MG63 (cell line): Measurements from ENCODE around the gene C12orf42. TPM values are rescaled to one million over a fixed set of nuclear protein-coding genes. Genes with fewer than 3 reads are reported as not detected.

Experiments used
- DNase-seq: peaks from one replicate; pipeline ENCODE4 v3.0.0-alpha.2; 2020
- H3K27me3 ChIP-seq: fragments of 250-450 bp; sonication (Bioruptor Pico); 2 replicates; pipeline ENCODE4 v1.5.1; 2020; ENCODE audit warnings: mild to moderate bottlenecking, moderate library complexity
- H3K36me3 ChIP-seq: fragments of 250-450 bp; sonication (Bioruptor Pico); 2 replicates; pipeline ENCODE4 v1.5.1; 2020; ENCODE audit warnings: mild to moderate bottlenecking, moderate library complexity
- H3K4me3 ChIP-seq: fragments of 250-450 bp; sonication (Bioruptor Pico); 2 replicates; pipeline ENCODE4 v1.5.1; 2020; ENCODE audit warnings: mild to moderate bottlenecking, moderate library complexity
- H3K9me3 ChIP-seq: fragments of 250-450 bp; sonication (Bioruptor Pico); 2 replicates; pipeline ENCODE4 v1.5.1; 2020; ENCODE audit warnings: mild to moderate bottlenecking, moderate library complexity
- total RNA-seq: library from RNA; depleted of rRNA; stranded (reverse); fragments of >200 nt; shearing (Covaris generic); gene quantifications from 2 replicates; pipeline ENCODE4 v1.2.3, GENCODE V29; 2014; ENCODE audit warnings: low replicate concordance

Gene C12orf42
- total RNA-seq, 1 experiment from 2014 or later: not detected

DNA sequence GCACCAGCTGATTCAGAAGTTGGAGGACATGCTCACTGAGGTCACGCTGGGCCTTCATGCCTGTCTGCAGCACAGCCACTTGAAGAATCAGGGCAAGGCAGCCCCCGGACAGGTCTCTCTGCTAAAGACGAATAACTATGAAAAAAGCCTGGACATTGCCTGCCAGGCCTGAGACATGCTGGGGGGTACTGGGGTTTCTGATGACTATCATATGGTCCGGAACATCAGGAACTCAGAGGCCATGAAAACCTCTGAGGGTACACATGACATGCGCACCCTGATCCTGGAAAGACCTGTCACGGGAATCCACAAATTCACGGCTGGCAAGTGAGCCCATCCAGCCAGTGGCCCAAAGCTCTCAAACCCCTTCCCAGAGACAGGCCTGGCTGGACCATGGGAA is 8.8 kb upstream of the C12orf42 start:
- DNase-seq: no peak

GRCh38 chr12:103503546-103504480 is 8.0 kb upstream of the C12orf42 start:
- no peak overlapping the region for H3K4me3 ChIP-seq
- no peaks in the 10 kb centered on the region for H3K36me3 ChIP-seq
- no peak for DNase-seq
- no peaks in the 10 kb centered on the region for H3K9me3 ChIP-seq
- no peaks in the 10 kb centered on the region for H3K27me3 ChIP-seq

More for the DNA sequence above, 8.8 kb upstream of the C12orf42 start:
- H3K4me3 ChIP-seq: no peak overlapping the region
- H3K27me3 ChIP-seq: no peaks in the 10 kb centered on the region
- H3K9me3 ChIP-seq: no peaks in the 10 kb centered on the region
- no peaks in the 10 kb centered on the region for H3K36me3 ChIP-seq

DNA sequence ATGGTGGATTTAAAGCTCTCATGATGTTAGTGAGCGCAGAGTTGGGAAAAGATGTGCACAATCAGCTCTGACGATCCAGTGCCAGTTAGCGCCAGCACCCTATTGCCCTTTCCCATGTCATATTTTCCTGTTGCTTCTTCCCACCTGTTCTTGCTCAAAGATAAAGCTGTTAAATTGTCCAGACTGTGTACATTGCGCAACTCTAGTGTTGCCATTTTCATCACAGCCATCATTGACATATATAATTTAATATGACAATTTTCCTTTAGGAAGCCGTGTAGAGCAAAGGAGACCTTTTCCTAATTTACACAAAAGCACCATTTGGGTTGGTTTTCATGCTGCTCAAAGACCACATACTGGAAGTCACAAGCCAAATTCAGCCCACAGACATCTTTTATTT is 5.7 kb upstream of the C12orf42 start:
- Histone ChIP-seq H3K4me3 (no peak overlapping the region), H3K27me3 (no peaks in the 10 kb centered on the region), H3K36me3 (no peaks in the 10 kb centered on the region), H3K9me3 (no peaks in the 10 kb centered on the region)
- no peak for DNase-seq

GRCh38 chr12:103499571-103499970 is 3.8 kb upstream of the C12orf42 start:
- no peak overlapping the region for H3K4me3 ChIP-seq
- peaks cover 3% of the 10 kb centered on the region; the same call in 1 of the 2 replicates for H3K27me3 ChIP-seq
- no peak for DNase-seq
- no peaks in the 10 kb centered on the region for H3K9me3 ChIP-seq
- H3K36me3 ChIP-seq: no peaks in the 10 kb centered on the region

DNA sequence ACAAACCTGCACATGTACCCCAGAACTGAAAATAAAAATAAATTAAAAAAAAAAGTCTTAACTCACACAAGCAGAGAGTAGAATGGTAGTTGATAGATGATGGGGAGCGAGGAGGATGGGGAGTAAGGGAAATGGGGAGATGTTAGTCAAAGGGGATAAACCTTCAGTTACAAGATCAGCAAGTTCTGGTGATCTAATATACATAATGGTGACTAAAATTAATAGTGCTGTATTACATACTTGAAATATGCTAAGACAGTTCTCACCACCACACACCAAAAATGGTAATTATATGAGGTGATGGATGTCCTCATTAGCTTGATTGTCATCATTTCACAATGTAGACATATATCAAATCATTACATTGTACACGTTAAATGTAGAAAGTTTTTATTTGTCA is 3.2 kb upstream of the C12orf42 start:
- DNase-seq: no peak
- Histone ChIP-seq H3K4me3 (no peak overlapping the region), H3K36me3 (no peaks in the 10 kb centered on the region), H3K9me3 (no peaks in the 10 kb centered on the region), H3K27me3 (peaks cover 3% of the 10 kb centered on the region; the same call in 1 of the 2 replicates)

GRCh38 chr12:103494734-103495468 is 867 bp downstream of the C12orf42 start:
- Histone ChIP-seq H3K4me3 (no peak overlapping the region; the same call in 1 of the 2 replicates), H3K27me3 (peaks cover 3% of the 10 kb centered on the region; the same call in 1 of the 2 replicates), H3K9me3 (no peaks in the 10 kb centered on the region), H3K36me3 (no peaks in the 10 kb centered on the region)
- no peak for DNase-seq

DNA sequence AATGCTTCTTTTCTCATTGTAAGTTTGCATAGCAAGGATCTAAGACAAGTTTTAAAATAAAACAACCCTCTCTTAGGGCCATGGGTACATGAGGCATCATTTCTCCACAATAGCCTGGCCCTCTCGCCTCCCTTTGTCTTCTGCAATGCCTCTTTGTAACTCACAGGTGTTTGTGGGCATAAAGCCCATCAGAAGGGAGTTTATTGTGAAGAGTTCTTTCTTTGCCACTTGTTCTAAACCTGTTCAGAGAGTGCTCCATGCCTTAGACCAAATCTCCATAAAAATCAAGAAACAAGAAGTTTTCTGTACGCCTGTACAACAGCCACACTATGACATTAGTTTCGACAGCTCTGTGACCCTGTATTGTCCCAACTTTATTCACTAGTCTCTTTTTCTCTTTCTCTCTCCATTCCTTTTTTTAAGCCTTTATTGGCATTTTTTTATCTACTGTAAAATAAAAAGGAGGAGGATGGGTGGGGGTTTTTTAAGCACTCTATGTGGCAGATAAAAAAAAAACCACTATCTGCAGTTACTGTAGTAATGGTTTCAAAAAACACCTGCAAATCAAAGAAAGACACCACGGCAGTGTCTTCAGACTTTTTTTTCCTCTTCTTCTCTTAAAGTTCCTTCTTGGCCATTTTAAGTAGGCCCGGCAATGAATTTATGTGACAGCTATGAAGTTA is 1.6 kb downstream of the C12orf42 start:
- peaks cover 3% of the 10 kb centered on the region; the same call in 1 of the 2 replicates for H3K27me3 ChIP-seq
- DNase-seq: no peak
- no peaks in the 10 kb centered on the region for H3K36me3 ChIP-seq

GRCh38 chr12:103493199-103493598 is 2.6 kb downstream of the C12orf42 start:
- H3K4me3 ChIP-seq: no peak overlapping the region
- no peaks in the 10 kb centered on the region for H3K9me3 ChIP-seq
- peaks cover 3% of the 10 kb centered on the region; the same call in 1 of the 2 replicates for H3K27me3 ChIP-seq
- H3K36me3 ChIP-seq: no peaks in the 10 kb centered on the region
- no peak for DNase-seq

More for the DNA sequence above, 1.6 kb downstream of the C12orf42 start:
- Histone ChIP-seq H3K4me3 (no peak overlapping the region), H3K9me3 (no peaks in the 10 kb centered on the region)

DNA sequence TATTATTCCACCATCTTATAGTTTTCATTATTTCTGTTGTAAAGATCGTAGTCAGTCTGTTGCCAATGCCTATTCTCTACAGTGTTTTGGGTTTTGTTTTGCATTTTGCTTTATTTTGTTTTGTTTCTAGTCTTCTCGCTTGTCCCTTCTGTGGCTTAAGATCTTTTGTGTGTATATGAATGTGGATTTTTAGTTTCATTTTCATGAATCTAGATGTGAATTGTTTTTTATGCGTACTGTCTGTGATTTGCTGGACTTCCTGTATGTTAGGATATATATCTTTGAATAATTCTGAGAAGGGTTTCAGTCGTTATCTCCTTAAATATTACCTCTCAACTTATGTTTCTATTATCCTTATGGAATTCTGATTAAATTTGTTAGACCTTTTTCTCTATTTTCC is 13.4 kb downstream of the C12orf42 start:
- no peak for DNase-seq
- H3K36me3 ChIP-seq: no peaks in the 10 kb centered on the region
- H3K27me3 ChIP-seq: no peaks in the 10 kb centered on the region
- peak overlapping the region; percentile 8; the same call in 1 of the 2 replicates for H3K4me3 ChIP-seq
- H3K9me3 ChIP-seq: no peaks in the 10 kb centered on the region

GRCh38 chr12:103475073-103475472 is 20.7 kb downstream of the C12orf42 start:
- Histone ChIP-seq H3K36me3 (no peaks in the 10 kb centered on the region), H3K4me3 (no peak overlapping the region), H3K9me3 (no peaks in the 10 kb centered on the region), H3K27me3 (no peaks in the 10 kb centered on the region)
- no peak for DNase-seq

GRCh38 chr12:103470664-103471063 is 25.1 kb downstream of the C12orf42 start:
- no peaks in the 10 kb centered on the region for H3K27me3 ChIP-seq
- peak; percentile 50 for DNase-seq
- no peak overlapping the region for H3K4me3 ChIP-seq
- H3K36me3 ChIP-seq: no peaks in the 10 kb centered on the region
- H3K9me3 ChIP-seq: no peaks in the 10 kb centered on the region

DNA sequence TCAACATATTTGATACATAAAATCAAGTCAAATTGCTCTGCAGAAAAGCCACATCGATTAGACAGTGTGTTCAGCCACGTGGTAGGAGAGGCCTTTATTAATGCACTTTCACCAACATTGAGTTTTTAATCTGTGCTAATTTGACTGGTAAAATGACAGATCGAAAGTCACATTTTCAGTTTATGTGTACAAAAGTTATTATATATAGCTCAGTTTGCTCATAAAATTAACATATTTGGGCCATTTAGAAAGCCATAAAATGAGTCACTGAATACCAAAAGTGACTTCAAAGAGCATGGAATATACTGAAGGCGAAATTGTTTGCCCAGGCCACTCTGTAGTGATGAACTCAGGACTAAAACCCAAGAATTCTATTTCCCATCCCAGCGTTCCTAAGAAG is 26.0 kb downstream of the C12orf42 start:
- Histone ChIP-seq H3K9me3 (no peaks in the 10 kb centered on the region), H3K27me3 (no peaks in the 10 kb centered on the region), H3K36me3 (no peaks in the 10 kb centered on the region), H3K4me3 (no peak overlapping the region)
- no peak for DNase-seq

DNA sequence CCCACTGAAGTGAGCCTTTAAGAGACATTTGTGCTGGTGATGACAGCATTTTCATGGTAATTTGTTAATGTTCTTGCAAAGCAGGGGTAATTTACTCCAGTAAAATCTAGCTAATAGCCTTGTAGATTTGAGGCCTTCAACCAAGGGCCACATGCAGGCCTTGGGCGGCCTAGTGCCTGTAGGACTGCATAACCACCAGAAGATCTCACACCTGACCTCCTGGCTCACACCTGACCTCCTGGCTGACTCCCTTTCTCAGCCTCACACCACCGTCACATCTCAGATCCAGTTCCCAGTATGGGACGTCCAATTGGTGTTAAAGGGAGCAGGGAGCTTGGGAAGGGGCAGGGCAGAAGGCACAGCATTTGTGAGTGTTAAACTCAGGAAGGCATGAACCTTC is 26.9 kb downstream of the C12orf42 start:
- DNase-seq: no peak
- Histone ChIP-seq H3K27me3 (no peaks in the 10 kb centered on the region), H3K4me3 (no peak overlapping the region), H3K9me3 (no peaks in the 10 kb centered on the region), H3K36me3 (no peaks in the 10 kb centered on the region)

DNA sequence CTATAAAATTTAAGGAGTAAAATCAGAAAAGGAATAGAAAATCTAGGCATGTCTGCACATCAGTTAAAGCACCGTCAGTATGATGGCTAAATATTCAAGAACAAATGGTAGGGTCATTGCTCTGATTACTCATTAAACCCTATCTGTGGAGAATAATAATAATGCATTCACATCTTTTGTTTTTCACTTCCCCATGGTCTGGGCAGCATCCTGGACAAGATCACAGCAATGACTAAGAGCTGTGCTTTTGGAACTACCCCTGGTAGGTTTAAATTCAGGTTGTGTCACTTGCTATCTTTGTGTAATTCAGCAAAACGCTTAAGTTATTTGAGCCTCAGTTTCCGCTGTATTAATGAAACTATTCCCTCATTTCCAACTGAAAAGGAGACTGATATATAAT is 33.1 kb downstream of the C12orf42 start:
- Histone ChIP-seq H3K27me3 (no peaks in the 10 kb centered on the region), H3K4me3 (no peak overlapping the region), H3K9me3 (no peaks in the 10 kb centered on the region), H3K36me3 (no peaks in the 10 kb centered on the region)
- no peak for DNase-seq

DNA sequence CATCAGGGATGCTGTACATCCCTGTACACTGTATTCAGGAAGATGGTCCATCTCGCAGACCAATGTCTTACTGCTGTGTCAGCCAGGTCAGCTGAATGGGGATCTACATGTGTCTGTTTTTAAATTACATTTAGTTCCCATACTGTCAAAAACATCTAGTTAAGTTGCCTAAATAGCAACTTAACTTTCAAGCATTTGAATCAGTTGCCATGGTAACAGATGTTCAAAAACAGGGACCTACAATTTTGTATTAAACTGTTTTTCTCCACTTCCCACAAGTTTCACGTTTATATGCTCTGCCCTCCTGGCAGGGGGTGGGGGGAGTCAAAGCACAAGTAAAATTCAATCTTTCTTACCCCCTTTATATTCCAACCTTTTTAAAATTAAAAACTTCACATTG is 38.3 kb downstream of the C12orf42 start:
- Histone ChIP-seq H3K9me3 (no peaks in the 10 kb centered on the region), H3K4me3 (no peak overlapping the region), H3K27me3 (no peaks in the 10 kb centered on the region), H3K36me3 (no peaks in the 10 kb centered on the region)
- no peak for DNase-seq

- DNase-seq: no peak
- H3K9me3 ChIP-seq: no peaks in the 10 kb centered on the region
- H3K36me3 ChIP-seq: no peaks in the 10 kb centered on the region
- no peak overlapping the region for H3K4me3 ChIP-seq
- H3K27me3 ChIP-seq: no peaks in the 10 kb centered on the region
Observed at GRCh38 chr12:103456006-103456405, 39.8 kb downstream of the C12orf42 start.
